Measurements from ENCODE around the gene HIBADH. TPM values are rescaled to one million over a fixed set of nuclear protein-coding genes. Genes with fewer than 3 reads are reported as not detected.

The HIBADH gene
- total RNA-seq, 4 donors from 2014 or later = 18.0 to 74.8 (median 41.2) TPM

- Histone ChIP-seq H3K36me3 (no peaks in the 10 kb centered on the region), H3K4me3 (no peak overlapping the region), H3K27ac (no peak overlapping the region), H3K9me3 (no peaks in the 10 kb centered on the region), H3K27me3 (no peaks in the 10 kb centered on the region), H3K4me1 (no peaks in the 10 kb centered on the region)
- intact Hi-C loops (cut with DNase I; ENCODE audit: low total_unique reads) = no loop called here
- no peak for DNase-seq
- in situ Hi-C loops (cut with MboI; ENCODE audit: low pct_ligation_motif_present in 1 of 4, low pct_unique_long_range_greater_than_20kb in 1 of 4, low sequenced_read_pairs in 3 of 4) = no loop called here
- TF ChIP-seq EP300 (IDR thresholded peaks at IDR 0.05; ENCODE audit: low read depth) (no peak), POLR2AphosphoS5 (IDR thresholded peaks at IDR 0.05) (no peak), CTCF (IDR thresholded peaks at IDR 0.05) (no peak), POLR2A (IDR thresholded peaks at IDR 0.05) (no peak)
Observed at GRCh38 chr7:27569106-27569505, 93.6 kb downstream of the HIBADH start.

GRCh38 chr7:27567266-27567665, 95.4 kb downstream of the HIBADH start:
- Histone ChIP-seq H3K27me3 (no peaks in the 10 kb centered on the region), H3K27ac (no peak overlapping the region), H3K9me3 (no peaks in the 10 kb centered on the region), H3K4me1 (no peaks in the 10 kb centered on the region), H3K36me3 (no peaks in the 10 kb centered on the region), H3K4me3 (no peak overlapping the region)
- TF ChIP-seq POLR2AphosphoS5 (IDR thresholded peaks at IDR 0.05) (no peak), CTCF (IDR thresholded peaks at IDR 0.05) (no peak), EP300 (IDR thresholded peaks at IDR 0.05; ENCODE audit: low read depth) (no peak)
- intact Hi-C loops (cut with DNase I; ENCODE audit: low total_unique reads) = no loop called here
- DNase-seq = no peak
- 99 to 100% methylated on average over 4 of the region's 4 CpGs for WGBS, 2 donors (ENCODE audit: low coverage in 1 of 2)
- in situ Hi-C loops (cut with MboI; ENCODE audit: low pct_ligation_motif_present in 1 of 4, low pct_unique_long_range_greater_than_20kb in 1 of 4, low sequenced_read_pairs in 3 of 4) = no loop called here

- Histone ChIP-seq H3K27me3 (no peaks in the 10 kb centered on the region), H3K9me3 (no peaks in the 10 kb centered on the region), H3K36me3 (no peaks in the 10 kb centered on the region), H3K4me3 (no peak overlapping the region), H3K27ac (no peak overlapping the region), H3K4me1 (no peaks in the 10 kb centered on the region)
- TF ChIP-seq POLR2AphosphoS5 (IDR thresholded peaks at IDR 0.05) = no peak
- no peak for TF ChIP-seq CTCF (IDR thresholded peaks at IDR 0.05)
- no peak for TF ChIP-seq EP300 (IDR thresholded peaks at IDR 0.05; ENCODE audit: low read depth)
- no peak for TF ChIP-seq POLR2A (IDR thresholded peaks at IDR 0.05)
- intact Hi-C loops (cut with DNase I; ENCODE audit: low total_unique reads) (no loop called here), in situ Hi-C loops (cut with MboI; ENCODE audit: low pct_ligation_motif_present in 1 of 4, low pct_unique_long_range_greater_than_20kb in 1 of 4, low sequenced_read_pairs in 3 of 4) (no loop called here)
- 79% methylated on average over 4 of the region's 4 CpGs for WGBS, 2 donors (ENCODE audit: low coverage in 1 of 2)
- DNase-seq = no peak
Observed at GRCh38 chr7:27564881-27565482, 97.7 kb downstream of the HIBADH start.

GRCh38 chr7:27560706-27561235, 101.9 kb downstream of the HIBADH start:
- no peaks in the 10 kb centered on the region for H3K27me3 ChIP-seq
- H3K27ac ChIP-seq = no peak overlapping the region
- DNase-seq = no peak
- no peaks in the 10 kb centered on the region for H3K36me3 ChIP-seq
- in situ Hi-C loops (cut with MboI; ENCODE audit: low pct_ligation_motif_present in 1 of 4, low pct_unique_long_range_greater_than_20kb in 1 of 4, low sequenced_read_pairs in 3 of 4) = no loop called here
- H3K4me1 ChIP-seq = no peaks in the 10 kb centered on the region
- intact Hi-C loops (cut with DNase I; ENCODE audit: low total_unique reads) = no loop called here
- H3K4me3 ChIP-seq = no peak overlapping the region
- TF ChIP-seq POLR2A (IDR thresholded peaks at IDR 0.05) (no peak), CTCF (IDR thresholded peaks at IDR 0.05) (no peak), EP300 (IDR thresholded peaks at IDR 0.05; ENCODE audit: low read depth) (no peak), POLR2AphosphoS5 (IDR thresholded peaks at IDR 0.05) (no peak)
- H3K9me3 ChIP-seq = no peaks in the 10 kb centered on the region
